HG03135 (cell line): ENCODE results near the gene EIF2S2.
"Not testable (repeated sequence)": the region's sequence is repeated elsewhere in the genome, so short reads cannot be mapped to it uniquely, and the experiment has no call there.

ENCODE experiments used
- ATAC-seq: cut with Tn5 transposase; IDR thresholded peaks from one replicate; pipeline ENCODE4 v1.9.1; 2021; ENCODE audit warnings: mild to moderate bottlenecking, moderate library complexity; ENCODE audit not compliant: unreplicated experiment

EIF2S2 gene

GRCh38 chr20:34111702-34112599, at the start of gene EIF2S2:
EIF2S2 (minus strand) TSS chr20:34112243; CDS start chr20:34112110, 133 bp downstream.
- ATAC-seq, result peak; percentile 90

- ATAC-seq, result not testable (repeated sequence)
Observed at GRCh38 chr20:34157697-34158096, 45.7 kb upstream of the EIF2S2 start.

GRCh38 chr20:34155836-34156235, 43.8 kb upstream of the EIF2S2 start:
- ATAC-seq, result no peak

GRCh38 chr20:34153169-34153568, 41.1 kb upstream of the EIF2S2 start:
- not testable (repeated sequence) for ATAC-seq

- ATAC-seq, result not testable (repeated sequence)
Observed at GRCh38 chr20:34152073-34152472, 40.0 kb upstream of the EIF2S2 start.

- ATAC-seq, result no peak
Observed at GRCh38 chr20:34150306-34151000, 38.4 kb upstream of the EIF2S2 start.

- no peak for ATAC-seq
Observed at GRCh38 chr20:34145280-34145819, 33.3 kb upstream of the EIF2S2 start.

- no peak for ATAC-seq
Observed at GRCh38 chr20:34143951-34144350, 31.9 kb upstream of the EIF2S2 start.

GRCh38 chr20:34142121-34142520, 30.1 kb upstream of the EIF2S2 start:
- no peak for ATAC-seq

GRCh38 chr20:34141293-34141692, 29.2 kb upstream of the EIF2S2 start:
- ATAC-seq, result no peak

- ATAC-seq, result not testable (repeated sequence)
Observed at GRCh38 chr20:34135525-34136275, 23.7 kb upstream of the EIF2S2 start.

GRCh38 chr20:34133365-34133860, 21.4 kb upstream of the EIF2S2 start:
- ATAC-seq, result not testable (repeated sequence)

GRCh38 chr20:34132943-34133342, 20.9 kb upstream of the EIF2S2 start:
- not testable (repeated sequence) for ATAC-seq

GRCh38 chr20:34132491-34132890, 20.4 kb upstream of the EIF2S2 start:
- ATAC-seq, result not testable (repeated sequence)

- no peak for ATAC-seq
Observed at GRCh38 chr20:34131491-34131890, 19.4 kb upstream of the EIF2S2 start.

GRCh38 chr20:34129518-34130162, 17.6 kb upstream of the EIF2S2 start:
- ATAC-seq, result no peak

GRCh38 chr20:34127792-34128191, 15.7 kb upstream of the EIF2S2 start:
- ATAC-seq, result no peak

GRCh38 chr20:34124469-34125249, 12.6 kb upstream of the EIF2S2 start:
- no peak for ATAC-seq

- no peak for ATAC-seq
Observed at GRCh38 chr20:34123309-34123708, 11.3 kb upstream of the EIF2S2 start.
